Activated T-helper 1 cell treated with Interleukin-2 at 50 U/mL for 16 hours (primary cell): Measurements from ENCODE around the gene ABL1.

Source experiments
- DNase-seq: peaks from one replicate; pipeline ENCODE4 v3.0.0-alpha.2; 2020; ENCODE audit warnings: low read depth

The ABL1 gene

DNA sequence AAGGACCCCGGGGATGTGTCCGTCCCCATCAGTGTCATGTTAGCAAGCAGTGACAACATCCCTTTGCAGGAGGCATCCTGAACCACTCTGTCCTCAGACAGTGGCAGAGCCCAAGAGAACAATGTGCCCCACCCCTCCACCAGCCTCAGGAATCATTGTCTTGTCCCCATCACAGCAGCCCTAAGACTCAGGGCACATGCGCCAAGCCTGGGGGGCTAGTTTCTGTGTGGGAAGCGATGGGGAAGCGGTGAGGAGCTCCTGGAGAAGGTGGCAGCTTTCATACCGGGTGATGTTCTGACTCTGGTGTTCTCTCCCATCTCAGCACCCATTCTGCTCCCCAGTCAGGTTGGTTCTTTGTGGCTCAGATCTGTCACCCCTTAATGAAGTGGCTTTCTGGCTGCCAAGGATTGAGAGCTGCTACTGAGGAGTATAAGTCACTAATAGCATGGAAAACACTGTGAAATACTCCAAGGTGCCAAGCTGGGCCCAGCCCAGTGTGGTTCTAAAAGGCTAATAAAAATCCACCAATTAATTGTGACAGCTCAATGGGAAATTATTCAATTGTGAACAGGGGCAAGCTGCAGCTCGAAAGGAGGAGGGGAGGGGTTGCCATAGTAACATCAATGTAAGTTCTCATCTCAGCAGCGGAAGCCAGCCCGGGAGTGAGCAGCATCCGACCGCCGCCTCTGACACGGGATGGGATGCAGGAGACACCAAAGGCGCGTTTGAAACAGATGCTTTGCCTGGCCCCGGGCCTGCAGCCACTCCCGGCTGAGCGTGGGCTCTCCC, 56.8 kb downstream of the ABL1 start:
- no peak for DNase-seq

DNA sequence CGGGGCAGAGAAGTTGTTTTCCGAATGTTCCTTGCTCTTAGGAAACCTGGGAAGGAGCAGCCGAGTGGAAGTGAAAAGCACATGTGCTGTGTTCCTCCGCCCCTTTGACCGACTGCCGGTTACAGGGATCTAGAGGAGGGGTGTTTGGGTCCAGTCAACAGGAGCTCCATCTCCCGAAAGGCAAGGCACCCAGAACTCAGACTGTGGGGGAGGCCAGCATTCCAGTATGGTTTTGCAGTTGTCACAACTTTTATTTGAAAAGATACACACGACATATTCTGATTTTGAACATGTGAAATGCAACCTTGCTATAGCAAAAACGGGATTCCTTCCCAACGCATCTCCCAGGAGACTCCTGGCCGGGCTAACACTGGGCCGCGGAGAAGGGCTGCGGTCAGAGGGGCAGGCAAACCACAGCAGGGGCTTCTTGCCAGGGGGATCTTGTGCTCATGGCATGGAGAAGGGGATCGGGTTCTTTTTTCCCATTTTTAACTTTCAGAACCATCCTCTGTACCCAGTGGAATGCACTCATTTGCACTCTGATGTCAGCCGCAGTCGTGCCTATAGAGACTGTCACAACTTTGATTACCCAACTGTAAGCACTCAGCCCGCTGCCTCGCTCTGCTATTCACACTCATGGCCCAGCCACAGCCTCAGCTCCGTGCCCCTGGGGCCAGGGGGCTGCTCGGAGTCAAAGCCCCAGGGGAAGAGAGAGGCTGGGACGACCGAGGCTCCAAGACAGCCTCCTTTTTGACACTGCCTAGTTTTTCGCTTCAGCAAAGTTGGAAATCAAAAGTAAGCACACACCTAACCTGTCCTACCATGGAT, 57.6 kb downstream of the ABL1 start:
- DNase-seq: no peak

DNA sequence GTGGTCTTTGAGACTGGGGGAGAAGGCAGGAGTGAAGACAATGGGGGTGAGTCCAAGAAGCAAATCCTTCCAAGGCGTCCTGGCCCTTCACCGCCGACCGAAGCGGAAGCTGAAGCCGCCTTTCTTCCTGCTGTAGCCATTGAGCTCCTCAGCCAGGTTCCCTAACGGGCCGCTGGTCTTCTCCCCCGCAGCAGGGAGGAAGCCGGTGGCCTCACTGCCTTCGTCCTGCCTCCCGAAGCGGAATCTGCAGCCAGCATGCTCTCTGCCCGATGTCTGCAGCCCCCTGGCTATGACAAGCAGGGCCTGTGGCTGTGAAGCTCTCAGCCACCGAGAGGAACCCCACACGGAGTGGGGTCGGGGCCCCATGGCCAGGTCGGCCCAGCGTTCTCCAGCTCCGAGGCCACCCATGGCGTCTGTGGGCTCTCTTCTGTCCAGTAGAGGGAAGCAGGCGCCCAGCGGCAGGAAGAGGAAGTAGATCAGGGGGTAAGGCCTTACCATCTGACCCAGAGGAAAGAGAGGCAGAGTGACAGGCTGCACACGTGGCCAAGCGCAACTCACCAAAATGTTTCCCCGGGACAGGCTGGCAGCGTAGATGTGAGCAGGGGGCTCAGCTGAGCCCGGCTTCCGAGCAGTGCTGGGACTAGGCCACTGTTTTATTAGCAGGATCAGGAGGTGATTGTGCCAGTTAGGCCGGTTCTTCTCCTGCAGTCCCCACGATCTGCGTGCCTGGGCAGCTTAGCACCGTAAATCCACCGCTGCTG, 58.5 kb downstream of the ABL1 start:
- no peak for DNase-seq

DNA sequence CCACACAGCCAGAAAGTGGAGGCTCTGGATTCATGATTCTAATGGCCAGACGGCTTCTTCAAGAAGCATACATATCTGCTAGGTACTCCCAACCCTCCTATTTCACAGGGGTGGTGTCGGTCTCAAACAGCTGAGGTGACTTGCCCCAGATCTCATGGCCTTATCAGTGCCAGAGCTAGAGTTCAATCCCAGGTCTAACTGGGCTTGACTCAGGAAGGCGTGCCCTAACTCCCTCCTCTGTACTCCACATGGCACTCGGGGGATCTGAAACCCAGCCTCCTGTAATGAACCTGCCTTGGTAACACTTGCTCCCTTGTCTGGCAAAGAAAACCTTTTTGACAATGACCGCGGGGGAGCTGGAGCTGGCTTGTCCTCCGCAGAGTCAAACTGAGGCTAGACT, 59.5 kb downstream of the ABL1 start:
- no peak for DNase-seq

DNA sequence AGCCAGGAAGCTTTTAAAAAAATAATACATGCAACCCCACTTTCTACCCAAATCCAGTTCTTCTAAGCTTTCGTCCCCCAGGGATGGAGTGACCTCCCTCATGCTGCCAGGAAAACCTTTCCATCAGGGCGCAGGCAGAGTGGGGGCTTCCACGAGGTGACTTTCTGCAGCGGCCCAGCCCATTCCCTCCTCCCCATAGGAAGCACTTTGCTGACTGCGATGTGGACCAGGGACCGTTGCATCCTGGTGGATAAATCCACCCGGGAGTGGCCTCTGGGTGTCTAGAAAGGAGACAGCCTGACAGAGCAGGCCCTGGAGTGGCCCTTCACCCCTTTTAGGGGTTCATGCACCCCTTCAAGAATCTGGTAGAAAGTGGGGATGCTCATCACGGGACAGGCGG, 60.0 kb downstream of the ABL1 start:
- DNase-seq: no peak

DNA sequence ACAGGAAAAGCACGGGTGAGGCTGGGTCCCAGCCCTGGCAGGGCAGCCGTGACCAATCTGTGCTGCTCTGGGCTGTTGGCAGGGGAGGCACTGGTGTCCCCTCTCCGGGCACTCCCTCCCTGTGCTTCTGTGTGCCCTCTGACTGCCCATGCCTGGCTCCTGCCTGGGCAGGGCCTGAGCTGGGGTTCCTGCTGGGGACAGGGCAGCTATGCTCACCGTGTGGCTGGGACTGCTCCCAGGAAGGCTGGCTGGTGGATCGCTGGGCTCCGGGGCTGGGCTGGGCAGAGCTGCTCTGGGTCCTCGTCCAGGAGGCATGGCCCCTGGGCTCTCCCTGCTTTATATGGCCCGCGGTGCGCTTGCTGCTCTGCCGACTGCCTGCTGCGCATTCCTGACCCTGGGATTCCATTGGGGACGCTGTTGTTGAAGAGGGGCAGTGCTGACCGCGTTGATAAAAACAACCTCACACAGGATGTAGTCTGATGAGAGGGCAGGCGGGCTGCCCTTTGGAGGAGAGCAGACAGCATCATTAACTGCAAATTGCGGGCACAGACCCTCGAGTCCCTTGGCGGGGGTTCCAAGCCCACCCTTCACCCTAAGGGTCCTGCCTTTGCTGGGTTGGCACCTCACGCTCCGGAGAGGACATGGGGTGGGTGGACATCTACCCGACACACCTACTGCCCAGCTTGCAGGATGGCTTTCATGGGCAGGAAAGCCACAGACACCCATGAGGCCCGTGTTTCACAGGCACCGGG, 60.6 kb downstream of the ABL1 start:
- DNase-seq: no peak

DNA sequence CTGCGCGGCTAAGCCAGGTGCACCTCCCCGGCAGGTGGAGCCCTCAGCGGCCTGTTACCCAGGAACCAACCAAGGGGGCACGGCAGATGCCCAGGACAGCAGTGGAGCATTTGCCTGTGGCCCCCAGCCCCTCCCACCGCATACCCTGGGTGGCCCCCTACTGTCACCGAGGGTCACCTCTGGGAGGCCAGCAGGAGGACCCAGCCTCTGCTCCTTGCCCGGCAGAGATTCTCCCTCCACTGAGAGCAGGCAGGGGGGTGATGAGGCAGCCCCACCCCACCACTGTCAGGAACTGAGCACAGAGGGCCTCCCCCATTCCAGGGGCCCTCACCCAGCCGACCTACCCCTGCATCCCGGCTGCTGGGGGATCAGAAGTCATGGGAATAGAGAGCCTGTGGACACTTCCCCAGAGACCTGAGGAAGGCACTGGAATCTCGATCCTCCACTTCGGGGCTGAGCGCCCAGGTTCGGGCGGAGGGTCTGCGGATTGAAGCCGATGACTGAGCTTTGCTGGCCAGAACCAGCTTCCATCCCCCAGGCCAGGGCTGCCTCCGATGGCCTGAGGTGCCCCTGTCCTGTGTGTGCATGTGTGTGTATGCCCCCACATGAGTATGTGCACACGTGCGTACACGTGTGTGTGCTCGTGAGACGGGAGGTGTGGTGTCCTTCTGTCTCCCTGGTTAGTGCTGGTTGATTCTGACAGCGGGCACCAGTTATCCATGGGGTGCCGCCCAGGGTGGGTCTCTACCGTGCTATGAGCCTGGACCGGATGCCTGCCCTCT, 61.4 kb downstream of the ABL1 start, which contains the start of gene QRFP:
TSS of gene QRFP (minus strand) at position 580 of the 782 bp plus-strand sequence. CDS start 2,974 bp downstream, outside the sequence.
- no peak for DNase-seq

DNA sequence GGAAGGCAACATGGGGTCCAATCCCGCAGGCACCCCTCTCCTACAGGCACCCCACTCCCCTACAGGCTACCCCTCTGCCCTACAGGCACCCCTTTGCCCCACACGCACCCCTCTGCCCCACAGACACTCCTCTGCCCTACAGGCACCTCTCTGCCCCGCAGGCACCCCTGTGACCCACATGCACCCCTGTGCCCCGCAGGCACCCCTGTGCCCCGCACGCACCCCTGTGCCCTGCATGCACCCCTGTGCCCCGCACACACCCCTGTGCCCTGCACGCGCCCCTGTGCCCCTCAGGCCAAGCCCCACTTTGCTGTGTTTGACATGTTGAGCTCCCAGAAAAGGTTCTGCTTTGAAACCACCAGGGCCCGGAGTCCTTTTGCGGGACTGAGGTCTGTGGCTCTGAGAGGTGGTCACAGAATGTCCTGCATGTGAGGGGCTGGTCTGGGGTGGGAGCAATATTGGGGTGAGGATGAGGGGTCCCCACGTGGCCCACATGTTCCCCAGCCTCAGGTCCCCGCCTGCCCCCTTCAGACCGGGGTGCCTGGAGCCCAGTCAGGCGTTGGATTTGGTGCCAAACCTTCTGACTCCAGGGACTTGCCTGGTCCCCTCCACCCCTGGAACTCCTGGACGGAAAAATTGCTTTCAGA, 62.2 kb downstream of the ABL1 start:
- no peak for DNase-seq

DNA sequence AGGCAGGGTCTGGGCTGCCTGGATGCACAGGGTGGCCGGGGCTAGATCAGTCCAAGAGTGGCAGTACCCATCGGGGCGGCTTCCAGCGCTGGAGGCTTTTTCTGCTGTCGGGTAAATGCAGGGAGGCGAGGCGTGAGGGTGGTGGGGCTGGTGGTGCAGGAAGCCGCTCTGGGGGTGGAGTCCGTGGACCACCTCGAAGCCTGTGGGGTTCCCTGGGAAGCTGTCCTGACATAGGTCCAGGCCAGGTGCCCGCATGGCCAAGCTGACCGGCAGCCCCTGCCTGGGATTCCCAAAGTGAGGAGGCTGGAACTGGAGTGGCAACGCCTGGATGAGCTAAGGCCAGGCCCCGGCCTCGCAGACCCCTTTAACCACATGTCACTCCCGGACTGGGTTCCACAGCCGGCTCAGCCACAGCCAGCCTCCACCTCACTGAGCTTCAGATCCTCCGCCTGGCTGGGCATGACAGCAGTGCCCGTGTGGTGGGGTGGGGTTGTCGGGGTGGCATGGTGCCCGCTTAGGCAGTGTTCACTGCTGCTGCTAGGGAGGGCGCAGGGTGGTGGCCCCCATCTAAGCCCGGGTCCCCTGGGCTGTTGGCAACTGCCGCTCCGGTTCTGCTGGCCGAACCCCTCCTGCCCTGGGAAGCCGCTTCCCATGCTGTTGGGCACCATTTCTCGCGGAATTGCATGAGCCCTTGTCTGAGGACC, 62.9 kb downstream of the ABL1 start:
- DNase-seq: no peak

DNA sequence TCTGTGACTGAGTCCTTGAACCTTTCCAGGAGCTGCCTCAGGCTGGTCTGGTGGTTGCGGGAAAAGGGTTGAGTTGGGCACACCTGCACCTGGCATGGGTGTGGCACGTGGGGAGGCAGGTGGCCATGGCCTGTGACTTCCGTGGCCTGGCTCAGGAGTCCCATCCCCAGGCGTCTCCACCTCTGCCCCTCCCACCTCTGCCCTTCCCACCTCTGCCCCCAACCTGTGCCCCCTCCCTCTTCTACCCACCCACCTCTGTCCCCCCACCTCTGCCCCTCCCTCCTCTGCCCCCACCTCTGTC, 63.4 kb downstream of the ABL1 start:
- DNase-seq: no peak

DNA sequence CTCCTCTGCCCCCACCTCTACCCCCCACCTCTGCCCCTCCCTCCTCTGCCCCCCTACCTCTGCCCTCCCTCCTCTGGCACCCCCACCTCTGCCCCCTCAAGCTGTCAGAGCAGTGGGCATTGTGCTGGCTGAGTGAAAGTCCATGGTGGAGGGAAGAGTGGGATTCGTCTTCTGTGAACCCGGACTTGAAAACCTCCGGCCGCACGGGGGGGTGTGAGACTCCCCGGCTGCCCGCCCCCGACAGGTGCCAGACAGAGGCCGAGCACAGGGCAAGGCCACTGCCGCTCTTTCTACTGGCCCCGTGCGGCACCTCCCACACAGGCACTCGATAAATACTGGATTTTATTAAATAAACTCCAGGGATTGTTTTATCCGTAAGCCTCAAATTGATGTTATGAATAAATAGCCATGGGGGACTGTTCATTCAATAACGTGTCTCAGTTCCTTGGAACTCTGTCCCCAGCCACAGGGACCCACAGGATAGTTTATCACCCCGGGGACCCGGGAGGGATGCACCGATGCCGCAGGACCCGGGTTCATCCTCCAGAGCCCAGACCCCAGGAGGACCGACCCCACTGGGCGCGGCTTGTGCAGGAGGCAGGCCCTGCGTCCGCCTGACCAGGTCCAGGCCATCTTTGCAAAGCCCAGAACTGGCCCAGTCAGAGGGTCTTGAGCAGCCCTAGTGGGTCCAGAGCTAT, 64.1 kb downstream of the ABL1 start:
- no peak for DNase-seq

DNA sequence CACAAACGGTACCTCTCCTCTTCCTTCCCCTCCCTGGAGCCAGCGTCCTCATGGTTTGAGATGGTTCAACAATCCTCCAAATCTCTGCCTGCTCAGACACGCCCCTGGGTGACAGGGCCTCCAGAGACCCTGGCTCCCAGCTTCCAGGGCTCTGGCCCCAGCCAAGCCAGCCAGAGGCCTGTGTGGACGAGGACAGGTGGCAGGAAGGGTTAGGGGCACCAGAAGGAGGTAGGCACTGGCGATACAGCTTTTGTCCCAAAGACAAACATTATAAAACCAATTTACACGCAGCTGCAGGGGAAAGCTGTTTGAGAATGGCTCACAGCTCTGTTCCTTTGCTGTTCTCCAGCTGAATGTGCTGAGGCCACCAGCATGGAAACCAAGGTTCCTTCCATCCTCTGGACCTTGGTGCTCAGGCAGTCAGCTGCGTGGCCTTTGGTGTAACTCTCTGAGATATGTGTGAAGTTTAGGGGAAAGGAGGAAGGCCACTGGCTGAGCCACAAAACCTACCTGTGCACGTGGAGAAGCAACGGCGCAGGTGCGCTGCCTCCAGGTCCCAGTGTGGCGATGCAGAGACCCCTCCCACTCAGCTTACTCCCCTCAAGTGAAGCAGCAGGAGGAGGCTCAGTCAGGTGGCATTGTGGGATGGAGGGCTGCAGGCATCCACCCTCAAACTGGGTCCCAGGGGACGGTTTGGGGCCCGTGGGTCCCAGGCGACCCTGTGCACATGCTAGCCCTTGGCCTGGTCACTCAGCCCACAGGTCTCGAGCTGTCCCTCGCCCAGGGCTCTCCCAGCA, 65.8 kb downstream of the ABL1 start:
- no peak for DNase-seq

DNA sequence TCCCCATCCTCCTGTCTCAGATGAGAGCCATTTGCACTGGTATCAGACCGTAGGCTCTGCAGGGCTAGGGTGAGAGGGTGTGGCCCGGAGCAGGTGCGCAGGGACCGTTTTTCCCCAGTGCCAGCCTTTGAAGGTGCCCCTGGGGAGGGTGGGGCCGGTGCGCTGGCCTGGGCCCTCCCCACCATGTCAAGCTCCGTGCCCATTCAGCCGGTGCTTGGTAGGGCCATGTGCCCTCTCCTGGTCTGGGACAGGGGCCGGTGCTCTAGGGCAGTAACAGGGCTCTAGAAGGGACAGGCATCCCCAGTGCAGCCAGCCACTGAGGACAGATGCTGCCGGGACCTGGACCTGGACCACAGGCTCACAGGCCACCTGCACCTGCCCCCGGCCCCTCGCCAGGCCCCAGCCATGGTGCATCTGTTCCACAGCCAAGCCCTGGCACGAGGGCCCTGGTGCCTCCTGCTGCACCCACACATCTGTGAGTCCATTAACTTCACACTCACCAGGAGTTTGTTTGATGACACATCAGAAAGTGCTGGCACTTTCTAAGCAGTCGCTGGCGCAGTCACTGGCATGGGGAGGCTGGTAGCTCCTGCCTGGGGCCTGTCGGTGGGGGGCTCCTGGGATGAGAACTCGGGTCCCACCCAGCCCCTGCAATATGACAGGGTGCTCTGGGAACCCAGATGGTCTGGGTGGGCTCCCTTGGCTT, 66.6 kb downstream of the ABL1 start:
- DNase-seq: no peak

DNA sequence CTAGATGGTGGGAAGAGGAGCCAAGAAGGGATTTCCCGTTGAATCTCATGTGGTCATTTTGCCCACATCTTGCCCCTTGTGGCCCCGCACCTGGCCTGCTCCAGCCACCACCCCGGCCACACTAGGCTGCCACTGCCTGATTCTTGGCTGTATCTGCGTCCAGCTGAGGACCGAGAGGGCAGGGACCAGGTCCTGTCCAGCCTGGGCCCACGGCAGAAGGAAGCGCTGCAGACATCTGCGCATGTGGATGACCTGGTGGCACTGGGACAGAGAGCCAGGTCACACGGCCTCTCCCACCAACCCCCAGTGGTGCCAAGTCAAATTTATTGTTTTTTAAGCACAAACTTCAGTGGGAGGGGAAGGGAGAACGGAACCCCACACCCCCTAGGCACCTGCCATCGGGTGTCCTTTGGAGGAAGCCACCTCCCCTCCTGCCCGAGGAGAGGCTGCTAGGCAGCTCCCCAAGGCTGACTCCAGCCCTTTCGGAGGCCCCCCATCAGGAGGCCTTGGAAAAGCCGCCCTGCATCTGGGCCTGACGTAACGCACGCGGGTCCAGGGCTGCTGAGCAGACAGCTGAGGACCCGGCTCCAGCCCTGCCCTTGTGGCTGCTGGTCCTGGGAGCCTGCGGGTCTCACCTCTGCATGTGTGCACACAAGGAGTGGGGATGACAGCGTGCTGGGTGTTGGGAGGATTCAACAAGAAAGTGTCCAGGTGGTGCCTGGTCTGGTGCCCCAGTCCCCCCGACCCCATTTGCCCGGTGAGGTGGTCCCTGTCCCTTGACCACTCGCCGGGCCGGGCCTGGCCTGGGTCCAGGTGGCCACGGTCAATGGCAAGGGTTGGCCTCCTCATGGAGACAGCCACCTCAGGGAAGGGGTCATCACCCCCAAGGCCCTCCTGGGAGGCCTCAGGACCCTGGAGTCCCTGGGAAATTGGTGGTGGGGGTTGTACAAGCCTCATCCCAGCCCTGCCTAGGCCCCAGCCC, 67.4 kb downstream of the ABL1 start:
- DNase-seq: no peak

DNA sequence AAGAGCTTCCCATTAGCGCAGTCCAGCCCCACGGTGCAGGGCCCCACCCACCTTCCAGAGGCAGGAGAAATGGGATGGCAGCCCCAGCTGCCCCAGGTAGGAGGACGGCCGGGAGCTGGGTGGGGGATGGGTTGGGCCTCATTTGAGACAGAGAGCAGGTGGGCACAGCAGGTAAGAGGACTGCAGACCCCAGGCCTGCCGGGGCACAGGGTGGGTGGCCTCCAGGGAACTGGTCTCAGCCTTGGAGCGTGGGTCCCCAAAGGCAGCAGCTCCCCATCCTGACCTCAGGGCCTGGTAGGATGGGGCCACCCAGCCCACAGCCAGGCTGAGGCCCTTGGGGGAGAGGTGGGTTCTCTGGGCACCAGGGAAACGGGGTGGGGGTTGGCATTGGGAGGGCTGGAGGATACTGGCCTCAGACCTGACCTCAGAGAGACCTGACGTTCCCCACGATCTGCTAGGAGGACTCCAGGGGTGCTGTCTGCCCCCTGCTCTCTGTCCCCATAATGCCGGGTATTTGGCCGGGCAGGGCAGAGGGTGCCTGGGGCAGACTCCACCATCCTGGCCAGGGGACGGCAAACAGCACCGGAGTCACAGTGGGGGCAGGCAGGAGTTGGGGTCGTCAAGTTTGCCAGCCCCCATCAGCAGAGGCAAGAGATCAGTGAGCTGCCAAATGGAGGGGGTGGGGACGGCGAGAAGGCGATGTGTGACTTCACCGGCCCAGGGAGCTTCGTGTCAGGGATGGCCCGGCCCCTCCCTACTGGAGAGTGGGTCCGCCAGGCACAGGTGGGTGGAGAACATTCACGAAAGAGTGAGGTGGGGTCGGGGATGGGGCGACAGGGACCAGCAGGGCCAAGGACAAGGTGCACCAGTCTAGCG, 68.4 kb downstream of the ABL1 start:
- DNase-seq: no peak
